Measurements from ENCODE around the gene GHRHR. TPM values are rescaled to one million over a fixed set of nuclear protein-coding genes. Genes with fewer than 3 reads are reported as not detected.

GHRHR gene
- total and polyA plus RNA-seq, 9 donors: not detected

- H3K36me3 ChIP-seq: no peaks in the 10 kb centered on the region
- intact Hi-C loops (cut with DNase I): no loop called here
- no peaks in the 10 kb centered on the region for H3K4me1 ChIP-seq (ENCODE audit: insufficient read depth)
- H3K9me3 ChIP-seq: no peaks in the 10 kb centered on the region
- H3K27me3 ChIP-seq: no peaks in the 10 kb centered on the region
- no peak overlapping the region for H3K4me3 ChIP-seq
- WGBS, 3 donors: 79 to 86% (median 85%) methylated on average over 3 of the region's 3 CpGs
- DNase-seq: no peak
- H3K27ac ChIP-seq: no peak overlapping the region
- TF ChIP-seq EP300 (IDR thresholded peaks at IDR 0.05) (no peak), POLR2A (IDR thresholded peaks at IDR 0.05) (no peak), CTCF (IDR thresholded peaks at IDR 0.05) (no peak)
Observed at GRCh38 chr7:31020652-31021051, 56.9 kb downstream of the GHRHR start.

GRCh38 chr7:31022117-31022516, 58.4 kb downstream of the GHRHR start:
- intact Hi-C loops (cut with DNase I): no loop called here
- no peaks in the 10 kb centered on the region for H3K36me3 ChIP-seq
- DNase-seq: no peak

GRCh38 chr7:31022726-31023125, 59.0 kb downstream of the GHRHR start:
- no peaks in the 10 kb centered on the region for H3K27me3 ChIP-seq
- H3K36me3 ChIP-seq: no peaks in the 10 kb centered on the region
- 90 to 97% (median 93%) methylated on average over 3 of the region's 3 CpGs for WGBS, 3 donors
- H3K9me3 ChIP-seq: no peaks in the 10 kb centered on the region
- intact Hi-C loops (cut with DNase I): no loop called here
- no peak overlapping the region for H3K4me3 ChIP-seq
- DNase-seq: no peak
- H3K4me1 ChIP-seq (ENCODE audit: insufficient read depth): peaks cover 5% of the 10 kb centered on the region
- TF ChIP-seq POLR2A (IDR thresholded peaks at IDR 0.05) (no peak), EP300 (IDR thresholded peaks at IDR 0.05) (no peak), CTCF (IDR thresholded peaks at IDR 0.05) (no peak)
- no peak overlapping the region for H3K27ac ChIP-seq

More at GRCh38 chr7:31022117-31022516, 58.4 kb downstream of the GHRHR start:
- no peak overlapping the region for H3K27ac ChIP-seq
- no peaks in the 10 kb centered on the region for H3K9me3 ChIP-seq
- H3K27me3 ChIP-seq: no peaks in the 10 kb centered on the region
- no peak for TF ChIP-seq POLR2A (IDR thresholded peaks at IDR 0.05)
- peaks cover 5% of the 10 kb centered on the region for H3K4me1 ChIP-seq (ENCODE audit: insufficient read depth)
- no peak overlapping the region for H3K4me3 ChIP-seq
- 92 to 96% (median 95%) methylated on average over 4 of the region's 4 CpGs for WGBS, 3 donors

- peaks cover 5% of the 10 kb centered on the region for H3K4me1 ChIP-seq (ENCODE audit: insufficient read depth)
- H3K27me3 ChIP-seq: no peaks in the 10 kb centered on the region
- no peak for DNase-seq
- H3K4me3 ChIP-seq: no peak overlapping the region
- 93 to 99% (median 93%) methylated on average over 5 of the region's 5 CpGs for WGBS, 3 donors
- TF ChIP-seq EP300 (IDR thresholded peaks at IDR 0.05): no peak
- no peak for TF ChIP-seq CTCF (IDR thresholded peaks at IDR 0.05)
- TF ChIP-seq POLR2A (IDR thresholded peaks at IDR 0.05): no peak
- H3K36me3 ChIP-seq: no peaks in the 10 kb centered on the region
- no peak overlapping the region for H3K27ac ChIP-seq
- no peaks in the 10 kb centered on the region for H3K9me3 ChIP-seq
- intact Hi-C loops (cut with DNase I): no loop called here
Observed at GRCh38 chr7:31023877-31024276, 60.1 kb downstream of the GHRHR start.

GRCh38 chr7:31027161-31027965, 63.6 kb downstream of the GHRHR start:
- Histone ChIP-seq H3K4me1 (ENCODE audit: insufficient read depth) (peaks cover 5% of the 10 kb centered on the region), H3K36me3 (no peaks in the 10 kb centered on the region), H3K27ac (peak overlapping the region; percentile 47 to 64), H3K9me3 (no peaks in the 10 kb centered on the region), H3K4me3 (no peak overlapping the region), H3K27me3 (no peaks in the 10 kb centered on the region)
- TF ChIP-seq EP300 (IDR thresholded peaks at IDR 0.05): no peak
- no peak for TF ChIP-seq CTCF (IDR thresholded peaks at IDR 0.05)
- no peak for TF ChIP-seq POLR2A (IDR thresholded peaks at IDR 0.05)
- 12 to 15% (median 14%) methylated on average over 20 of the region's 20 CpGs for WGBS, 3 donors
- intact Hi-C loops (cut with DNase I): no loop called here
- DNase-seq: peak; percentile 72 to 81 (median 74)
